ENCODE measurements around the gene HFE.
A peak's percentile ranks its signal among the peaks of the same experiment; 100 is the strongest.

Gene HFE

GRCh38 chr6:26107935-26108334 lies 20.7 kb downstream of the HFE start (continued):
- no peak for TF ChIP-seq PRDM10 (tag by site-specific recombination; IDR thresholded peaks at IDR 0.05)

- H3K36me3 ChIP-seq (ENCODE audit: control insufficient read depth in 2 of 2, insufficient read depth in 1 of 2, low read length in 2 of 2) = no peaks in the 10 kb centered on the region
- H3K9me3 ChIP-seq (ENCODE audit: control insufficient read depth, insufficient read depth, low read depth, low read length) = no peaks in the 10 kb centered on the region
- TF ChIP-seq ZNF426 (tag by site-specific recombination; IDR thresholded peaks at IDR 0.05) = no peak
- no peak for TF ChIP-seq ZNF530 (tag by site-specific recombination; IDR thresholded peaks at IDR 0.05; ENCODE audit: low read depth)
- no peak for TF ChIP-seq ZNF169 (tag by site-specific recombination; IDR thresholded peaks at IDR 0.05)
- peak; percentile 1; the same call in 1 of the 2 replicates for TF ChIP-seq ZNF335 (tag by site-specific recombination; conservative IDR thresholded peaks at IDR 0.05)
- H3K4me1 ChIP-seq (ENCODE audit: control insufficient read depth, insufficient read depth, low read length) = no peaks in the 10 kb centered on the region
- H3K27ac ChIP-seq (ENCODE audit: extremely low read depth, low read depth, low read length) = no peak overlapping the region
- POLR2A ChIA-PET = interaction anchor here (1.5 kb wide), 1 partner anchor 78 kb away, joined by 3 read pairs; a partner anchor contains a TSS
- CTCF ChIA-PET = interaction anchor here (1.6 kb wide), 1 partner anchor 12 kb away, joined by 8 read pairs; no protein-coding TSS in a partner anchor
- no peak overlapping the region for H3K4me3 ChIP-seq (ENCODE audit: low read depth, low read length)
Measured at GRCh38 chr6:26109772-26110171, 22.5 kb downstream of the HFE start.

GRCh38 chr6:26113570-26113969 lies 26.3 kb downstream of the HFE start:
- no peak overlapping the region for H3K4me3 ChIP-seq (ENCODE audit: low read depth, low read length)
- H3K9me3 ChIP-seq (ENCODE audit: control insufficient read depth, insufficient read depth, low read depth, low read length) = no peaks in the 10 kb centered on the region
- TF ChIP-seq ZFHX2 (tag by site-specific recombination; conservative IDR thresholded peaks at IDR 0.05) (no peak), KLF17 (tag by site-specific recombination; IDR thresholded peaks at IDR 0.05) (no peak), ZNF768 (tag by site-specific recombination; IDR thresholded peaks at IDR 0.05) (no peak), PBX3 (CRISPR knock-in tag; IDR thresholded peaks at IDR 0.05) (no peak), ZNF571 (tag by site-specific recombination; IDR thresholded peaks at IDR 0.05) (no peak), KLF1 (tag by site-specific recombination; IDR thresholded peaks at IDR 0.05) (no peak), ZSCAN18 (tag by site-specific recombination; IDR thresholded peaks at IDR 0.05) (no peak), ZNF677 (tag by site-specific recombination; IDR thresholded peaks at IDR 0.05) (no peak), ZNF366 (tag by site-specific recombination; conservative IDR thresholded peaks at IDR 0.05) (no peak), ZNF416 (tag by site-specific recombination; IDR thresholded peaks at IDR 0.05) (no peak), WT1 (tag by site-specific recombination; IDR thresholded peaks at IDR 0.05) (no peak)
- ChIA-PET CTCF (interaction anchor here (0.7 to 2.0 kb wide), 4 partner anchors 14 to 144 kb away, joined by 3 to 12 read pairs (median 4); no protein-coding TSS in a partner anchor), POLR2A (interaction anchor here (3.9 kb wide), 1 partner anchor 10 kb away, joined by 15 read pairs; a partner anchor contains a TSS)
- no peaks in the 10 kb centered on the region for H3K36me3 ChIP-seq (ENCODE audit: control insufficient read depth in 2 of 2, insufficient read depth in 1 of 2, low read length in 2 of 2)
- no peaks in the 10 kb centered on the region for H3K4me1 ChIP-seq (ENCODE audit: control insufficient read depth, insufficient read depth, low read length)
- no peak overlapping the region for H3K27ac ChIP-seq (ENCODE audit: extremely low read depth, low read depth, low read length)
